ENCODE data around the gene GTF3A. TPM values are rescaled to one million over a fixed set of nuclear protein-coding genes. Genes with fewer than 3 reads are reported as not detected.

Gene GTF3A
- total RNA-seq, 1 donor: 190 TPM

GRCh38 chr13:27415116-27415515 lies 9.3 kb upstream of the GTF3A start:
- H3K4me3 ChIP-seq (ENCODE audit: low read depth, low read length): no peak overlapping the region
- no peak for TF ChIP-seq CTCF (IDR thresholded peaks at IDR 0.05; ENCODE audit: insufficient read depth, low read length)
- no peak for DNase-seq (ENCODE audit: low read depth)

GRCh38 chr13:27419328-27419727 lies 5.1 kb upstream of the GTF3A start:
- no peak for TF ChIP-seq CTCF (IDR thresholded peaks at IDR 0.05; ENCODE audit: insufficient read depth, low read length)
- no peak for DNase-seq (ENCODE audit: low read depth)
- no peak overlapping the region for H3K4me3 ChIP-seq (ENCODE audit: low read depth, low read length)

- no peak for TF ChIP-seq CTCF (IDR thresholded peaks at IDR 0.05; ENCODE audit: insufficient read depth, low read length)
- H3K4me3 ChIP-seq (ENCODE audit: low read depth, low read length): no peak overlapping the region
- no peak for DNase-seq (ENCODE audit: low read depth)
These were observed 3.1 kb upstream of the GTF3A start for GRCh38 chr13:27421101-27421871.

GRCh38 chr13:27423333-27423732 lies 1.1 kb upstream of the GTF3A start:
- no peak for DNase-seq (ENCODE audit: low read depth)
- H3K4me3 ChIP-seq (ENCODE audit: low read depth, low read length): no peak overlapping the region
- no peak for TF ChIP-seq CTCF (IDR thresholded peaks at IDR 0.05; ENCODE audit: insufficient read depth, low read length)

GRCh38 chr13:27425158-27425917 lies 919 bp downstream of the GTF3A start:
- DNase-seq (ENCODE audit: low read depth): peak; percentile 12
- TF ChIP-seq CTCF (IDR thresholded peaks at IDR 0.05; ENCODE audit: insufficient read depth, low read length): no peak
- H3K4me3 ChIP-seq (ENCODE audit: low read depth, low read length): peak overlapping the region; percentile 90

- peak; percentile 78 for DNase-seq (ENCODE audit: low read depth)
- peak overlapping the region; percentile 90 for H3K4me3 ChIP-seq (ENCODE audit: low read depth, low read length)
- TF ChIP-seq CTCF (IDR thresholded peaks at IDR 0.05; ENCODE audit: insufficient read depth, low read length): peak; percentile 69
These were observed 1.7 kb downstream of the GTF3A start for GRCh38 chr13:27425918-27426630.
